AML-193 (cell line): ENCODE measurements around the gene CD58.
A peak's percentile ranks its signal among the peaks of the same experiment; 100 is the strongest.
"Not testable (repeated sequence)": the region's sequence is repeated elsewhere in the genome, so short reads cannot be mapped to it uniquely, and the experiment has no call there.

Experiments
- DNase-seq, 2 experiments: peaks; one replicate each; lab custom pipeline; 2025; lab: John Stamatoyannopoulos, UW

Gene CD58, protein sequence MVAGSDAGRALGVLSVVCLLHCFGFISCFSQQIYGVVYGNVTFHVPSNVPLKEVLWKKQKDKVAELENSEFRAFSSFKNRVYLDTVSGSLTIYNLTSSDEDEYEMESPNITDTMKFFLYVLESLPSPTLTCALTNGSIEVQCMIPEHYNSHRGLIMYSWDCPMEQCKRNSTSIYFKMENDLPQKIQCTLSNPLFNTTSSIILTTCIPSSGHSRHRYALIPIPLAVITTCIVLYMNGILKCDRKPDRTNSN

DNA sequence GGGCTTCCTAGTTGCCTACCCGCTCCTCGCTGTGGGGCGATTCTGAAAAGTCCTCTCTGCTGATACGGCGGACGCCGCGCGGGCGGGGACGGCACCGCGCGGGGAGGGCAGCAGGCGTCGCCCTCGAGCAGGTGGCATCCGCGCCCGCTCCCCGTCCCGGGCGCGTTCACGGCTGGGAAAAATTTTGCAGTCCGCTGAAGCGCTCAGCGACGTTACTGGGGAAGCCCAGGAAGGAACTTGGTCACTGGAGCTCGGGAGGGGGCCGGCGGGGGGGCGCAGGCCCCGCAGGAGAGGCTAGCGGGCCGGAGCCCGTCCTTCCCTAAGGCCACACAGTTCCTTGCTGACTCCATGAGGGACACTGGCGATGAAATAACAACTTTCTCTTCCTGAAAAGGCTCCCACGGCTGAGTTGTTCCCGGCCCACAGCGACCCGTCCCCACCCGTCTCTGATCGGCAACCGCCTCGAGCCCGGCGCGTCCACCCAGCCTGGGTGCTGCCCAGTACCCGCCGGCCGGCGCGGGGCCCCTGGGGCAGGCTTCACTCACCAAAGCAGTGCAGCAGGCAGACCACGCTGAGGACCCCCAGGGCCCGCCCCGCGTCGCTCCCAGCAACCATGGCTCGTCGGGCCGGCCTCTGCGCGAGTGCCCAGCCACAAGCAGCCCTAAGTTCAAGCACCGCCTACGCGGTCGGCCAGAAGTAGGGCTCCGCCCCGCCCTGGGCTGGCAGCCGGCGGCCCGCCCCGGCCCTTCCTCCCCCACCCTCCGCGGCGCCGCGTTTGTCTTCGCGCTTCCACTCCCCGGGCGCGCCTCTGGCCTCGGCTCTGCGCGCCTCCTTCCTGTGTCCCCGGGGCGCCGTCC lies at the start of gene CD58:
TSS of gene CD58 (minus strand) at position 669 of the 857 bp plus-strand sequence. CDS start at position 615, 54 bp downstream.
- DNase-seq: peak; percentile 72 to 74

DNA sequence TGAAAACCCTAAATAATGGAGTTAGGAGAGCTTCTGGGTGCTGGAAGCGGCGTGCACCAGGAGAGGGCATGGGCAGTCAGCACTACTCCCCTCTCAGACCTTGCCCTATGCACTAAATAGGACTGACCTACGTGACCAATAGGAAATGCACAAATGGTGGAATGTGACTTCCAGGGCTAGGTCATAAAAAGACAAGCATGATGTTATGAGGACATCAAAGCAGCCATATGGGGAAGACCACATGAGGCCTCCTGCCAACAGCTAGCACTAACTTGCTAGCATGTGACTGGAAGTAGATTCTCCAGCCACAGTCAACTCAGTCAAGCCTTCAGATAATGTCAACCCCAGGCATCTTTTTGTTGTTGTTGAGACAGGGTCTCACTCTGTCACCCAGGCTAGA lies 49.6 kb upstream of the CD58 start:
- not testable (repeated sequence) for DNase-seq

DNA sequence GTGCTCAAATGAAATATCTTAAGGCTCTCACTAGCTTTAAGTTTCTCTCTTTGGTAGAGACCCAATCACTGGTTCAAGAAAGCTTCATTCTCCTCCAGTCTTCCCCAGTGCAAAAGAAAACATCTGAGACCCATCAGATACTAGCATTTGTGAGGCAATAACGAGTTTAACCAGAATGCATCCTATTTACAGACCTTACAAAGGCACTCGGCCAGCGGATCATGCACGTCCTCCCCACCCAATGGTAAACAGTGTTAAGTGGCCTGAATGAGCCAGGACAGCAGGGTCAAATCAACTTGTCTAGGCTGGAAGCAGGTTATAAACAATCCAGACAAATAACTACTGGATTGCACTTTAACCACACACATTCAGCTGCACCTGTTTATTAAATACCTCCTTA lies 48.3 kb upstream of the CD58 start:
- not testable (repeated sequence) for DNase-seq

DNA sequence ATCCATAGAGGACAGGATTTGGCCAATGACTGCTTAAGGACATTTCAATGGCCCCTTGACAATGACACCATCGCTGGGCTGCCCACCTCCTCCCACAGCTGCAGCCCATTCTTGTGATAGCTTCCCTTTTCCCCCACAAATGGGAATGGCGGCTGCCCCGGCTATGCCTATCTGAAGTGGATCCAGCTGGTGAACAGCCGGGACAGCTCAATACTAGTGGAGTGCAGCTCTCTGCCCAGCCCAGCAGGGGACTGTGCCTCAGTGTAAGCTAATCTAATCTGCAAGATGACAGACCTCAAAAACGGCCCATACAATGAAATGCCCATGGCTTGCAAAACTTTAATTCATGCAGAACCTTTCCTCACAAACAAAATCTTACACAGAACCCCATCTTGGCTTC lies 47.0 kb upstream of the CD58 start:
- not testable (repeated sequence) for DNase-seq

DNA sequence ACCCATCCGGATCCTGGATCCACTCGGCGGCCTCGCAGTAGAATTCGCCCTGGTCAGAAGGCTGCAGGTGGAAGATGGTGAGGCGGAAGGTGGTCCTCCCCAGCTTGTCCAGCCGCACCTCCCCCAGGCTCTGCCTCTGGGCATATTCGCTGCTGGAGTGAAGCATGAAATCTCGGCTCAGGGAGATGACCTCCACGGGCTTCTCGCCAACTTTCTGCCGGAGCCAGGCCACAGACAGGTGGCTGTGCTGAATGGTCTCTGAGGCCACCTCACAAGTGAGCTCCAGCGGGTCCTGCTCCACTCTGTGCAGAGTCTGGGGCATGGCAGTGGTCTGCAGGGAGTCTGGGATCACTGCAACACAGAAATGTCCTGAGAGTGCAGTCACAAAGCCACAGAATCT lies 43.0 kb upstream of the CD58 start:
- DNase-seq: not testable (repeated sequence)

DNA sequence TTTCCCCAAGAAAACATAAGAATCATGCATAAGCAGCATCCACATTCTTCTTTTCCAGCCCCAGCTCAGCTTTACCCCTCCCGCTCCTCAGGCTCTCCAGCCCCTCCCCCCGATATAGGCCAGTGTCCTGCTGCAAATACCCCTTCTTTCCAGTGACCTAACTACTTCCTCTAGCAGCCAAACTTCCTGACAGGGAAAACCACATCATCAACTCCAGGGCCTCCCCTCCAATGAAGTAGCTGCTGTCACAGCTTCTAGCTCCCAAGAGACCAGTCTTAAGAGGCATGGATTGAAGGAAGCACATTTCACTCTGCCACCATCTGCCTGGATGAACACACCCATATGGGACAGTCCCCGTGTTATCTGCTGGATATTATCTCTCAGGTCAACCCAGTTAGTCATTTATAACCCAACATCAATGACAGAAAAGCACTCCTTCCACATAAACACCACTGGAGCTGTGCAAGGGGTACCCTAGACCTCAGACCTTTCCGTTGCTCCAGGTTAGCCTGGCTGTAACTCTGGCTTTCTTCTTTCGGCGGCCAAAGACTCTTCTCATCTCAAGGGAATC lies 39.1 kb upstream of the CD58 start:
- DNase-seq: not testable (repeated sequence)

DNA sequence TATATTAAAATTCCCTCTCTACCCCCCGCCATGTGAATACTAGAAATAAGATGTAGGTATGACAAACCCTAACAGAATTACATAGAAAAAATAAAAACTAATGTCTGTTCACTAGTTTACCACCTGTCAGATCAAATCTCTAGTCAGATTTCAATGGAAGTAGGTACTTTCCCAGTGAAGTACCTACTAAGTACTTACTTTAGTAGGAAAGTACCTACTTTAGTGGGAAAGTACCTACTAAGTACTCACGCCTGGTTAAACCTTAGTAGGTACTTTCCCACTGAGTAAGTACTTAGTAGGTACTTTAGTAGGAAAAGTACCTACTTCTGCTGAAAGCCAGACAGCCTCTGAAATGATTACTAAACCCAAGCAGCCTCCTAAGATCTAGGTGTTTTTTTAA lies 38.0 kb upstream of the CD58 start:
- DNase-seq: not testable (repeated sequence)

DNA sequence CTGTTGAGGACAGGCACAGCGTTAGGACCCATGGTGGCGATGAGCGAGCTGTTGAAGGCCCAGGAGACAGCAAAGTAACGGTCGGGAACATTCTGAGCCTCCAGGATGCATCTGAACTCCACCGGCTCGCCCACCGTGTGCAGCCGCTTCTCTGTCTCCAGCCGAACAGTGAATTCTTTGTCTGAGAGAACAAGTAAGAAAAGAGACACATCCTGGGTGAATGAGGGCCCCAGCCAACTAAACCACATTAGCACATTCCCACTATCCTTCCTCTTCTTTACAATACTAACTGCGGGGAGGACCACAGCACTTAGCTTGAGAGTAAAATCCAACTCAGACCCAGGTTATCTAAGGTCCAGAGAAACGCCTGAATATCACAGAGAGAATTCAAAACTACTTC lies 37.3 kb upstream of the CD58 start:
- DNase-seq: not testable (repeated sequence)

DNA sequence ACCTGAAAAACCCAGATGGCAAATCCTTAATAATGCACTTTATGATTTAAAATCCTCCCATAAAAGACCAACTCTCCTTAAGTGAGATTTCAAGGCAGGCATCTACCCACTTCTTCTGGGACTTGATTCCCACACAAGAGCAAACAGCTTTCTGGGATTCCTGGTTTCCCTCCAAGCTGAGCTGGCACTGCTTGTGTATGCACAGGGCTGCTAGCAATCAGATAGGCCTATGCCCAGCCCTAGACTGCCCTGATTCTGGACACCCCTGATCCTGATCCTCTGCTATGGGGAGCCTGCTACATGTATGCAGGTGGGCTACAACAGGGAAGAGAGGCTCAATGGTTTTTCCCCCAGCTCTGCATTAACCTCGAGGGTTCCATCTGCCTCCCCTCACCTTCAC lies 36.6 kb upstream of the CD58 start:
- DNase-seq: not testable (repeated sequence)

DNA sequence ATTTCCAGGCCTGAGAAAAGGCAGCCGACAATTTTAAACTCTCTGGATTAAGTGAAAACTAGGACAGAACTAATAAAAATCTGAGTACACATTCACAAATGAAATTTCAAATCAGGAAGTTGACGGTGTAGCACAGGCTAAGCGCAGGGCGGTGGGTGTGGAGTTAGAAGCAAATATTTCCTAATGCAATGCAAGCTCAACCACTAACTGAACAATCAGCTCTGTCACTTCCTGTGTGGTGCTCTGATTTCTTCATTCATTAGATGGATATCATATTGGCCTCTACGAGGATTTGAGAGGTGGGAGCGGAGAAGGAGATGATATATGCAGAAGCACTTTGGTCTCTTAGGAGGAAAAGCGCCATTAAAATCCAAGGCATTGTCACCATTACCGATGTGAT lies 35.2 kb upstream of the CD58 start:
- DNase-seq: peak; percentile 68 to 76

DNA sequence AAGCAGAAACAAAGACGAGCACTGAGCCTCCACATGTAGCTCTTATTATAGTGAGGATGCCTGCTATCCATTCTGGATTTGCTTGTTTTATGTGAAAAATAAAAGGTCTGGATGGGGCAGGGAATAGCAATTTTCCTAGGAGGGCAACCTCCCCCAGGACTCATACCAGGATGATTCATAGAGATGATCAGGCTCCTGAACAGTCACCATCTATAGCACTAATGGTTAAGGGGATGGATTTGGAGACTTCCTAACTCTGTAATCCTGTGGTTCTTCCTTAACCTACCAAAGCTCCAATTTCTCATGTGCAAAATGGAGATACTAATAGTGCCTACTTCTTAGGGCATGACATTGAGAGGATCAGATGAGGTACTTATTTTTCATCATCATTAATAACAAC lies 34.5 kb upstream of the CD58 start:
- no peak for DNase-seq

DNA sequence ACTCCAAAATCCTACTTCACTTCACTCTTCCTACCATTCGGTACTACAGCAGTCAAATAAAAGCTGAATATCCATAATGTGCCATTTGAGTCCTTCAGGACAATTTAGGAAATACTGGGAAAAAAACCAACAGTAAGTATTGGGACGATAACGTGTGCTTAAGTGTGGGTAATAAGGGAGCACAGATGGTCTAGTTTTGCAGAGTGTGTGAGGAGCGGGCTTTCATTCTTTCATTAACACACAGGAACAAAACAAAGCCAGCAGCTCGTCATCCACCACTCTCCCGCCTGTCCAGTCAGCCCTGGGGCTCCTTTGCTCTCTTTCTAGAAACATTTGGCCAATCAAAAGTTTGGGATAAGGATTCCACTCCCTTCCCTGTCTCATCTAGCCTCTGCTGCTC lies 33.6 kb upstream of the CD58 start:
- not testable (repeated sequence) for DNase-seq

DNA sequence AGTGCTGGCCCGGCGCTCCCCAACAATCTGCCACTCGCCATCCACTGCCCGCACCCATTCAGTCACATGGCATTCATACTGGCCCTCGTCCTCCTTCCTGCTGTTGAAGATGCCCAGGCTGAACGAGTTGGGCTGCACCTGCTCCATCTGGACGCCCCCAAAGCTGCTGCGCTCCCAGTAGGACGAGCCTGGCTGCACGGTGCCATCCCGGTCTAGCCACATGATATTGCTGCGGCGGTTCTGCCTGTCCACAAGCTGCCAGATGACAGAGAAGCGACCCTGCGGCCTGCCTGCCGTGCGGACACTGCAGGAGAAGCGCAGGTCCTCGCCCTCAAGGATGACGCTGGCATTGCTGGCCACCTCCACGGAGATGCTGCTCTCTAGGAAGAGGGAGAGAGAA lies 32.8 kb upstream of the CD58 start:
- not testable (repeated sequence) for DNase-seq

DNA sequence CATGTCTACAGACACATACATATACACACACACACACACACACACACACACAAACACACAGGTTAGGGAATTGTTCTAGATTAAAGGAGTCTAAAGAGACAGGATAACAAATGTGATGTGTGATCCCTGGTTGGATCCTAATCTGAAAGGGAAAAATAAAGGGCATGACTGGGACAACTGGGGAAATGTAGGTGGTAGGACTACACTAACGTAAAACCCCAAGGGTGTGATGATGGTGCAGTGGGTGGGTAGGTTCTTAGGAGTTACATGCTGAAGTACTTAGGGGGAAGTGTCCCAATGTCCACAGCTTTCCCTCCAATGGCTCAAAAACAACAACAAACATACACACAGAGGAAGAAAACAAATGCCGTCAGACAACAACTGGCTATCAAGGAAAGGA lies 28.5 kb upstream of the CD58 start:
- not testable (repeated sequence) for DNase-seq

DNA sequence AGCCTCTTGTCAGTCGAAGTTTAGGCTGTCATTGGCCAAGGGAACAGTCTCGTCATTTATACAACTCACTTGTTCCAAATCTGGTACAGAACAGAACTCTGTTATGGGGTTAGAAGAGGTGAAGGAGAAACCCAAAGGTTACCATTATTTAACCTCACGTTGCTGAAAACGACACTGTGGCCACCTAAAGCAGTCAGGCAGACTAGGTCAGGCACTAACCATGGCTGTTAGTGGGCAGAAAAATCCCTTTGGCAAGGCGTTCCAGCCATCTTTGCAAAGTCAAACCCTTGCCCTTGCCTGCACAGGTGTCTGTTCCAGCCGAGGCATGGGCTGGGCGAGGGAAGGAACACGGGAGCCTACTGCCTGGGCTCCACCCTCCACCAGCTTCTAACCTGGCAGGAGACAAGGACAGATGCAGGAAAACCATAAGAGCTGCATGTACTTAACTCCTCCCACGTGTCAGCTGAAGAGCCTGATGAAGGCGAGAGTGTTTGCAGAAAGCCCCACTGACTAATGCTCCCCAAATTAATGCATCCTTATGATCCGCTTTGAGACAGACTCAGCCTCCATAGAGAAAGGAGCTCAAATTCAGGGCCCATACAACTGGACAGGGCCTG lies 27.7 kb upstream of the CD58 start:
- not testable (repeated sequence) for DNase-seq

DNA sequence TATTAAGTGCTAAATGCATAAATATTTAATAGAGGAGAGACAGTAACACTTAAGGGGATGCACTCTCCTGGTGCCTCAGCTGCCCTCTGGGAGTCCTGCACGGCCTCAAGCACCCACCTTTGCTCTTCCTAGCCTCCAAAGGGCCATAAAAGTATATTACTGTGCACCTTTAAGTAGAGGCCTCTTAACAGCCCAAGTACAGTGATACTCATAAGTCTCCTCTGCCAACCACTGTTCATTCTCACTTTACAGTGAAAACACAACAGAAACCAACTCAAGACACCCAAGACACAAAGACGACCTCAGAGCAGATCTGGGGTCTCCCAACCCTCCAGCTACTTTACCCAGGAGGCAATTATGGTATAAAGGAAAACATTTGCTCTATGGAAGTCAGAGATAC lies 26.6 kb upstream of the CD58 start:
- not testable (repeated sequence) for DNase-seq

DNA sequence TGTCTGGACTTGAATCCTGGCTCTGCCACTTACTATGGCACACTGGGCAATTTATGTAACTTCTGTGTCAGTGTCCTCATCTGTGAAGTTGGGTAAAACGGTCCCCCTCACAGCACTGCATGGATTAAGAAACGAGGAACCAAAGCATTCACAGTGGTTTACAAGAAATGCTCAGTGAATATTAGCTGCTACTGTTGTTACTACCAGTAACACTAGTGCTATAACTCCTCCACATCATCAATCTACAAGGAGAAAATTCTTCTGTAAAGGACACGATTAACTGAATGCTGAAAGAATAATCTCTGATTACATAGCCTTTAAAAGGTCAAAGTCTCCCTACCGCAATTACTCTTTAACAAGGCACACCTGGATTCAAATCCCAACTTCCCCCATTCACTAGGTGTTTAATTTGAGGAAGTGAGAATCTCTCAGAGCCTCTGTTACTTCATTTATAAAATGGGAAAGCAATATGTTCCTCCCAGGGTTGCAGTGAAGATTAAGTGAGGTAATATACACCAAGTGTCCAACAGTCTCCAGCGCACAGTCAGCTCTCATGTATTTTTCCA lies 26.0 kb upstream of the CD58 start:
- DNase-seq: not testable (repeated sequence)

DNA sequence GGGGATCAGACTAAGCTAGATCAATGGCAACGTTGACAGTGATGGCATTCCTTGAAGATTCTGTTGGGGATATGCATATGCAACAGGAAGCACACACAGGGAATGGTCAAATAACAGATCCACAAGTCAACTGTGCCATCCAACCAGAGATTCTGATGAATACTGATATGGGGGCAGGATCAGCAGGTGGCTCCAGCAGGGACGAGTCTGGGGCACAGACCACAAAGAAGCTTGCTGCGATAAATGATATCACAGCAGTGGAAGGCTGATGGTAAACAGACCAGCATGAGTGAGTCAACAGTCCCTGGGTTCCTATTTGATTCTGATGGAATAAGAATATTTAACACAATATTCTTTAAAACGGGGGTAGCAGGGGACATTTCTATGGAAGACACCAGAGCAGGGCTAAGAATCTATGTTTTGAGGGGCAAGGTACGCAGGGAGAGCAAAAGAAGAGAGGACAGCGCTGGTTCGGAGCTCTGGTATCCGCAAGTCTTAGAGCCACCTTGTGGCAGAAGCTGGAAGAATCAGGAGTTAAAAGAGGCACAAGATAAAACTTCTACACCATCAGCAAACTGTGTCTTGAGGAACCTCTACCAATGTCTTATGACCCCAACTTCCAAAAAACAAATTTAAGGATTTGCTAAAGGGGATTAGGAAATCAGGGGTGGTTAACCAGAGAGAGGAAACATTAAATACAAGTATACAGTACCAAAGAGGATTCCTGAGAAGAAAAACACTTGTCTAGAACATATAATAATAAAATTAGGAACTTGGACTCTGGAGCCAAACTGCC lies 25.3 kb upstream of the CD58 start:
- DNase-seq: not testable (repeated sequence)

DNA sequence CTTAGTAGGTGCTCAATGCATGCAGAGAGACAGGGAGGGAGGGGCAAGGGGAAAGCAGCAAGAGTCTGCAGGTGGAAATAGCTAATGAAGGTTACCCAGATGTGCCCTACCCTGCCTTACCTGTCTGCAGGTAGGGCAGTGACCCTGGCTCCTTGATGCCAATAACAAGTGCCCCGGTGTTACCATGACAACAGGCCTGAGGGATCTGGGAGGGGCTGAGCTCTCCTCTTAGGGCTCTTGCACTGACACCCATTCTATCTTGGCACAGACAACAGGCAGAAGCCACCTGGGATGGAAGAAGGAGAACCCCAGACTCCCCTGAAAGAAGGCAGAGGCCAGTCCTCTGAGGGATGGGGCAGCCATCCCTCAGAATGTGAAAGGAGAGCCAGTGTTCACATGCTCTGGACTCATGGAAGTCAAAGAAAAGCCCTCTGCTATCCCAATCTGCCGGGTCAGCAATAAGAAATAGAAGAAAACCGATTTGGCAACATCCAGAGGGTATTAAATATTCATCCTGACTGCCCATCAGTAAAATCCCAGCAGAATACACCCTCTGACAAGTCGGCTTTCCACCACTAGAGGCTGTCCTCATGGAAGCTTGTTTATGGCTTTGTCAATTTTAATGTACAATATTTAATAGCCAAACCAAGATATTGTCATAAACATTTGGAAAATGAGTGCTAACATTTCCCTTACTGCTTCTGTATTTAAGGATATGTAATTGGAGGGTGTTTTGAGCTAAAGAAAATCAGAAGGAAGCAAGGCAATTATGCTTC lies 24.4 kb upstream of the CD58 start:
- DNase-seq: not testable (repeated sequence)

DNA sequence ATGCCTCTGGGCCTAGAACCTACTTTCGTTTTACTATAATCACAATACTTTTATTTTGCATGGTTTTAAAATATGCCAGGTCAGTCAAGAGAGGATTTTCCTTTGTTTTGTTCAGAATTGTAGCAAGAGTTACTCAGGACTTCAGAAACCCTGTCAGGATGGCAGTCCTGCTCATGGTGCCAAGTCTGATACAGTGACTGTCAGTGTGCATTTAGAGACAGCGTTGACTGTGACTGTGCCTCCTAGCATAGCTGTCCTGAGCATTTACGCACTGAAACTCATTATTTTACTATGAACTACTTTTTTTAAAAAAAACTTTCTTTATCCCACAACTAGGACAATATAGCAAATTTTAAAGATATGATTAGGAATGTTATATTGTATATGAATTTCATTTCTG lies 23.2 kb upstream of the CD58 start:
- not testable (repeated sequence) for DNase-seq
